ENCODE results near the gene NLRC5. TPM values are rescaled to one million over a fixed set of nuclear protein-coding genes. Genes with fewer than 3 reads are reported as not detected.
"Not testable (repeated sequence)": the region's sequence is repeated elsewhere in the genome, so short reads cannot be mapped to it uniquely, and the experiment has no call there.

The NLRC5 gene
- total RNA-seq, 2 donors from 2014 or later: 0.64 to 0.97 TPM

DNA sequence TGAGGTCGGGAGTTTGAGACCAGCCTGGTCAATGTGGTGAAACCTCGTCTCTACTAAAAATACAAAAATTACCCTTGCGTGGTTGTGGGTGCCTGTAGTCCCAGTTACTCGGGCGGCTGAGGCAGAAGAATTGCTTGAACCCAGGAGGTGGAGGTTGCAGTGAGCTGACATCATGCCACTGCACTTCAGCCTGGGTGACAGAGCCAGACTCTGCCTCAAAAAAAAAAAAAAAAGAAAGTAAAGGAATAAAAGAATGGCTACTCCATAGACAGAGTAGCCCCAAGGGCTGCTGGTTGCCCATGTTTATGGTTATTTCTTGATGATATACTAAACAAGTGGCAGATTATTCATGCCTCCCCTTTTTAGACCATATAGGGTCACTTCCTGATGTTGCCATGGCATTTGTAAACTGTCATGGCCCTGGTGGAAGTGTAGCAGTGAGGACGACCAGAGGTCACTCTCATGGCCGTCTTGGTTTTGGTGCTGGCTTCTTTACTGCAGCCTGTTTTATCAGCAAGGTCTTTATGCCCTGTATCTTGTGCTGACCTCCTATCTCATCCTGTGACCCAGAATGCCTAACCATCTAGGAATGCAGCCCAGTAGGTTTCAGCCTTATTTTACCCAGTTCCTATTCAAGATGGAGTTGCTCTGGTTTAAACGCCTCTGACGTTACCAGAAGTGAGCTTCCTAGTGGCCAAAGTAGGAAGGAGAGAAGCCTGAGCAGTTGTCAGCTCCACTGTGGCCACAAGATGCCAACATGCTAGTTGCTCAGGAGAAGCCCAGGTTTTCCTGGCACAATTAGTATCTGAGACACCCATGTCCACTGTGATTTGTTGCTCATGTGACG lies 120.1 kb downstream of the NLRC5 start:
- H3K27me3 ChIP-seq (ENCODE audit: control insufficient read depth, insufficient read depth, low read length, poor library complexity, severe bottlenecking); DNase-seq; H3K27me3 Mint-ChIP-seq (ENCODE audit: insufficient read depth); H3K9ac ChIP-seq (ENCODE audit: extremely low read depth, low read length, poor library complexity, severe bottlenecking); H3K36me3 Mint-ChIP-seq (ENCODE audit: low read depth); H3K4me1 Mint-ChIP-seq; H3K9me3 Mint-ChIP-seq; H3K36me3 ChIP-seq (ENCODE audit: control insufficient read depth, insufficient read depth, low read length); H3K4me3 Mint-ChIP-seq; H3K9me3 ChIP-seq (ENCODE audit: control insufficient read depth, low read length); H3K4me3 ChIP-seq (ENCODE audit: low read length); H3K27ac ChIP-seq (ENCODE audit: low read depth, low read length); H3K4me1 ChIP-seq (ENCODE audit: control insufficient read depth, insufficient read depth, low read length); H3K27ac Mint-ChIP-seq: not testable (repeated sequence)
- TF ChIP-seq, protein P1, sequence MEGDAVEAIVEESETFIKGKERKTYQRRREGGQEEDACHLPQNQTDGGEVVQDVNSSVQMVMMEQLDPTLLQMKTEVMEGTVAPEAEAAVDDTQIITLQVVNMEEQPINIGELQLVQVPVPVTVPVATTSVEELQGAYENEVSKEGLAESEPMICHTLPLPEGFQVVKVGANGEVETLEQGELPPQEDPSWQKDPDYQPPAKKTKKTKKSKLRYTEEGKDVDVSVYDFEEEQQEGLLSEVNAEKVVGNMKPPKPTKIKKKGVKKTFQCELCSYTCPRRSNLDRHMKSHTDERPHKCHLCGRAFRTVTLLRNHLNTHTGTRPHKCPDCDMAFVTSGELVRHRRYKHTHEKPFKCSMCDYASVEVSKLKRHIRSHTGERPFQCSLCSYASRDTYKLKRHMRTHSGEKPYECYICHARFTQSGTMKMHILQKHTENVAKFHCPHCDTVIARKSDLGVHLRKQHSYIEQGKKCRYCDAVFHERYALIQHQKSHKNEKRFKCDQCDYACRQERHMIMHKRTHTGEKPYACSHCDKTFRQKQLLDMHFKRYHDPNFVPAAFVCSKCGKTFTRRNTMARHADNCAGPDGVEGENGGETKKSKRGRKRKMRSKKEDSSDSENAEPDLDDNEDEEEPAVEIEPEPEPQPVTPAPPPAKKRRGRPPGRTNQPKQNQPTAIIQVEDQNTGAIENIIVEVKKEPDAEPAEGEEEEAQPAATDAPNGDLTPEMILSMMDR (conservative IDR thresholded peaks at IDR 0.05): peak; percentile 26
- WGBS, 2 experiments (ENCODE audit: insufficient coverage in 1 of 2, insufficient read length in 1 of 2): 91 to 93% methylated on average over 8 to 10 of the region's 10 CpGs

DNA sequence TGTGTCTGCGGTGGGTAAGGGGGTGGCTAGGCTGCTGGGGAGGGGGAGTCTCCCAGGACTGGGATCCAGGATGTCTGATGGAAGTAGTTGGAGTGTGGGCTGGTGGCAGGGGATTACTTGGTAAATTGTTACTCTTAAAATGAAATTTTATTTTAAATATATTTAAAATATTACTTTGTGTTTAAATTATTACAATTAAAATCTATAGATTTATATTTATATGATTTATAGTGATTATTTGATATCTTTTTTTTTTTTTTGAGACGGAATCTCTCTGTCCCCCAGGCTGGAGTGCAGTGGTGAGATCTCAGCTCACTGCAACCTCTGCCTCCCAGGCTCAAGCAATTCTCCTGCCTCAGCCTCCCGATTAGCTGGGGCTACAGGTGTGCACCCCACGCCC lies 121.6 kb downstream of the NLRC5 start:
- no peak overlapping the region for H3K4me3 ChIP-seq (ENCODE audit: low read length)
- H3K4me3 Mint-ChIP-seq: no peak overlapping the region
- H3K36me3 Mint-ChIP-seq (ENCODE audit: low read depth): no peaks in the 10 kb centered on the region
- H3K36me3 ChIP-seq (ENCODE audit: control insufficient read depth, insufficient read depth, low read length): peaks cover 6% of the 10 kb centered on the region
- no peaks in the 10 kb centered on the region for H3K4me1 ChIP-seq (ENCODE audit: control insufficient read depth, insufficient read depth, low read length)
- DNase-seq: no peak
- H3K27me3 ChIP-seq (ENCODE audit: control insufficient read depth, insufficient read depth, low read length, poor library complexity, severe bottlenecking): no peaks in the 10 kb centered on the region
- WGBS, 2 experiments (ENCODE audit: insufficient coverage in 1 of 2, insufficient read length in 1 of 2): 91 to 100% methylated on average over 1 to 4 of the region's 4 CpGs
- H3K27me3 Mint-ChIP-seq (ENCODE audit: insufficient read depth): no peaks in the 10 kb centered on the region
- no peak overlapping the region for H3K9ac ChIP-seq (ENCODE audit: extremely low read depth, low read length, poor library complexity, severe bottlenecking)
- H3K27ac ChIP-seq (ENCODE audit: low read depth, low read length): no peak overlapping the region
- peaks cover 5% of the 10 kb centered on the region for H3K4me1 Mint-ChIP-seq
- TF ChIP-seq, protein P1 (conservative IDR thresholded peaks at IDR 0.05): no peak
- H3K9me3 ChIP-seq (ENCODE audit: control insufficient read depth, low read length): no peaks in the 10 kb centered on the region
- no peak overlapping the region for H3K27ac Mint-ChIP-seq
- no peaks in the 10 kb centered on the region for H3K9me3 Mint-ChIP-seq

DNA sequence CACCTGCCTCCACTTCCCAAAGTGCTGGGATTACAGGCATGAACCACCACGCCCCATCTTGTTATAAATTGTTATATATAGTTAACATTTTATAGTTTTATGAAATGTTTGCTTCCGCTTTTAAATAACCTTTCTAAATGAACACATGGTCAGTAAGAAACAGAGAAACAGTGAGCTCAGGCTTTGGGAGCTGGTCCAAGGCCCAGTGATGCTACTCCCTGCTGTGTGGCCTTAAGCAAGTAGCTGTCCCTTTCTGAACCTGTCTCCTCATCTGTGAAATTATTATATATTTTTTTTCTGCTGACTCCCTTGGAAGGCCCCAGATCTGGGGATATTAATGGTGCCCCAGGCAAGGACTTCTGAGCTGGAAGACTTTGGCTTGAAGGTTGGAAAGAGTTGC lies 122.1 kb downstream of the NLRC5 start:
- no peaks in the 10 kb centered on the region for H3K36me3 Mint-ChIP-seq (ENCODE audit: low read depth)
- peaks cover 8% of the 10 kb centered on the region for H3K4me1 Mint-ChIP-seq
- no peak overlapping the region for H3K27ac ChIP-seq (ENCODE audit: low read depth, low read length)
- DNase-seq: no peak
- 92% methylated on average over 2 of the region's 2 CpGs; no CpG with 5 or more reads in 1 of the 2 experiments for WGBS, 2 experiments (ENCODE audit: insufficient coverage in 1 of 2, insufficient read length in 1 of 2)
- TF ChIP-seq, protein P1 (conservative IDR thresholded peaks at IDR 0.05): no peak
- no peak overlapping the region for H3K27ac Mint-ChIP-seq
- no peak overlapping the region for H3K4me3 ChIP-seq (ENCODE audit: low read length)
- no peaks in the 10 kb centered on the region for H3K9me3 Mint-ChIP-seq
- H3K27me3 Mint-ChIP-seq (ENCODE audit: insufficient read depth): no peaks in the 10 kb centered on the region
- H3K36me3 ChIP-seq (ENCODE audit: control insufficient read depth, insufficient read depth, low read length): peaks cover 6% of the 10 kb centered on the region
- H3K4me3 Mint-ChIP-seq: no peak overlapping the region
- H3K9me3 ChIP-seq (ENCODE audit: control insufficient read depth, low read length): no peaks in the 10 kb centered on the region
- no peak overlapping the region for H3K9ac ChIP-seq (ENCODE audit: extremely low read depth, low read length, poor library complexity, severe bottlenecking)
- H3K27me3 ChIP-seq (ENCODE audit: control insufficient read depth, insufficient read depth, low read length, poor library complexity, severe bottlenecking): no peaks in the 10 kb centered on the region
- no peaks in the 10 kb centered on the region for H3K4me1 ChIP-seq (ENCODE audit: control insufficient read depth, insufficient read depth, low read length)

Data from endodermal cell (in vitro differentiated cells).